Sigmoid colon (tissue), 4 donors: ENCODE results near the gene SLC44A5.

Experiments used
- EP300 ChIP-seq, 4 donors: sonication (generic); formaldehyde crosslinking; IDR thresholded peaks; one replicate each; pipeline ENCODE4 v1.6.1; 2017; ENCODE audit warnings: antibody characterized with exemption in 4 of 4
- POLR2A ChIP-seq, 2 donors: fragments of 450-650 bp; IDR thresholded peaks; one replicate each; pipeline ENCODE4 v1.6.1; 2016; ENCODE audit warnings: antibody characterized with exemption in 2 of 2, mild to moderate bottlenecking in 2 of 2, moderate library complexity in 2 of 2

GRCh38 chr1:75567191-75567590 lies 43.7 kb downstream of the SLC44A5 start:
- TF ChIP-seq EP300 (IDR thresholded peaks at IDR 0.05) (no peak), POLR2A (IDR thresholded peaks at IDR 0.05) (no peak)
